Left kidney (tissue), 2 donors: Measurements from ENCODE around the gene OR10H1. TPM values are rescaled to one million over a fixed set of nuclear protein-coding genes. Genes with fewer than 3 reads are reported as not detected.
A peak's percentile ranks its signal among the peaks of the same experiment; 100 is the strongest.
"Not testable (repeated sequence)": the region's sequence is repeated elsewhere in the genome, so short reads cannot be mapped to it uniquely, and the experiment has no call there.

ENCODE experiments used
- DNase-seq: peaks from one replicate; pipeline ENCODE4 v3.0.0-alpha.2; 2013
- polyA plus RNA-seq: library from polyadenylated mRNA; unstranded; fragments of 120-200 nt; gene quantifications from one replicate; pipeline ENCODE4 v1.2.1, GENCODE V29; 2013; ENCODE audit not compliant: insufficient read length

The OR10H1 gene
- polyA plus RNA-seq, 1 donor, result 0.03 TPM

DNA sequence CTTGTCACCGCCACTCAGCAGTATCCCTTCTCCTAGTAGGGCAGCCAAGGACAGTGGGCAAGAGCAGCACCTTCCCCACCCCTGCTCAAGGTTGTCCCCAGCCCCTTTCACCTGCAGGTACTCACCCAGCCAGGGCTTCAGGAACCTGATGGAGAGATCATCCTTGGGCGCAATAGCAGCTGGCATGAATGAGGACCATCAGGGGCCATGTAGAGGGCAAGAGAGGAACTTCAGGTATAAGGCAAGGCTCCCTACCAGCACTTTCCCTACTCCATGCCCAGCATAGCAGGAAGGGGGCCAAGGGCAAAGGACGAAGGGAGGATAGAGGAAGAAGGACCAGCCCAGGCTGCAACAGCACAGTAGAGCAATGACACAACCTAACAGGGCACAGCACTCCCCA, 41.3 kb downstream of the OR10H1 start:
- not testable (repeated sequence) for DNase-seq

DNA sequence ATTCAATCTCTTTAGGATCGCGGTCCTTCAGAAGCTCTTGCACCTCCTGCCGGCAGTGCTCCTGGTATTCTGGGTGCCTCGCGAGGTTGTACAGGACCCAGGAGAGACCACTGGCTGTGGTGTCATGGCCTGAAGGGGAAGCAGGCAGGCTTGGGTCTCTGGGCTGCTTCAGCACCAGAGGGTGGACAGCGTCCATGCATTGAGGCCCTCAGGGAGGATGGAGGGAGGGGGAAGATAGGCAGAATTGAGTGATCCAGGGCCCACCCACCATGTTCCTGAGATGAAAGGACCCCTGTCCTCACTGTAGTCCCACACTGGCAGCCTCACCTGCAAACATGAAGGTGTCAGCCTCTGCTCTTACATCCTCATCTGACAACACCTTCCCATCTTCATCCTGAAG, 45.9 kb downstream of the OR10H1 start:
- peak; percentile 14 for DNase-seq

DNA sequence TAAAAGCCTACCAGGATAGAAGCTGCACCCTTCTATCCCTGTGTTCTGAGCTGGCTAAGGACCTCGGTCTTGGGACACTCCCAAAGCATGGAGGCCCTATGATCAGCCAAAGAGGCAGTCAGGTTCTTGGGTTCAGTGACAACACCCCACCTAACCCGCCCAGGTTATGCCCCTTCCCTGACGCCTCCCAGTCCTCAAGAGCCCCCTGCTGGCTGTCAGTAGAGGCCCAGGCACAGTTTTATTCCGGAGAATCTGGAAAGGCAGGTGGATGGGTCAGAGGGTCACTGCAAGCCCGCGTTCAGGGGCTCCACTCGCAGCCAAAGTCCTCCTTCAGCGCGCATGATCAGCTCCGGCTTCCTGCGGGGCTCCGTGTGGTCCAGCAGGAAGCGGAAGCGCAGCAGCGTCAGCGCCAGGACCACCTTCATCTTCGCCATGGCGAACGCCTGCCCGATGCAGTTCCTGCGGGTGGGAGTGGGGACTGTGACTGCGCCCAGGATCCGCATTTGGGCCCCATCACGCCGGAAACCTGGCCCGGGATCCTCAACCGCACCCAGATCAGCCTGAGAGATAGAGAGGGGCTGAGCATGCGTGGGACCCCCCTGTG, 55.4 kb downstream of the OR10H1 start:
- no peak for DNase-seq

DNA sequence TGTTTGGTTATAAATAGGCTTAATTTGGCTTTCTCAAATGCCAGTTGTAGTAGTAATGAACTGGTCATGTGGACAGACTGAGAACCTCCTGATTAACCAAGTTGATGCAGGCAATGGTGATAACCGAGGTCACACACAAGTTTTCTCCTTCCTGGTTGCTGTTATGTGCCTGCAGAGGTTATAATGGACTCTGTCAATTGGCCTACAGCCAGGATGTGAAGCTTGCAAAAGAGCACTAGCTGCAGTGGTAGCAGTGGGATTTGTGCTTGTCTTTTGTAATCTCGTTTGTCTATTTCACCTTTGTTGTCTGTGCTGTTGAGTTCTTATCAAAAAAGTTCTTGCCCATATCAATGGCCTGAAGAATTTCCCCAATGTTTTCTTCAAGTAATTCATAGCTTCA, 57.1 kb downstream of the OR10H1 start:
- no peak for DNase-seq

Other genes starting within 250 kb of the OR10H1 start
- 0.08 TPM for gene CYP4F8, start 200.4 kb downstream of the OR10H1 start, polyA plus RNA-seq
- gene CYP4F3, start 174.8 kb downstream of the OR10H1 start, polyA plus RNA-seq, result 1.4 TPM
- 1.1 TPM for gene CYP4F12, start 142.6 kb downstream of the OR10H1 start, polyA plus RNA-seq
- gene OR10H2, start 87.6 kb downstream of the OR10H1 start, polyA plus RNA-seq, result not detected
- not detected for gene OR10H3, start 77.7 kb downstream of the OR10H1 start, polyA plus RNA-seq
- 0.13 TPM for gene OR10H5, start 28.0 kb downstream of the OR10H1 start, polyA plus RNA-seq
- gene CYP4F2, start 82.4 kb upstream of the OR10H1 start, polyA plus RNA-seq, result 0.13 TPM
- gene CYP4F11, start 118.9 kb upstream of the OR10H1 start, polyA plus RNA-seq, result 0.42 TPM
- not detected for gene OR10H4, start 133.3 kb upstream of the OR10H1 start, polyA plus RNA-seq